Activated naive CD4-positive, alpha-beta T cell treated with anti-CD3 and anti-CD28 coated beads for 36 hours (primary cell): Measurements from ENCODE around the gene TUT1. TPM values are rescaled to one million over a fixed set of nuclear protein-coding genes. Genes with fewer than 3 reads are reported as not detected.

Source experiments
- CTCF ChIA-PET: fragments of 350-600 bp; sonication (Branson Sonifier 250); formaldehyde crosslinking; loops from one replicate; lab custom pipeline; 2021; ENCODE audit warnings: antibody characterized with exemption; lab: Charles Lee
- DNase-seq: peaks from one replicate; pipeline ENCODE4 v3.0.0-alpha.2; 2020
- H3K27ac Mint-ChIP-seq: one replicate; pipeline ENCODE4 v1.8.0; 2021; ENCODE audit warnings: mild to moderate bottlenecking, mixed read lengths
- H3K27me3 Mint-ChIP-seq: one replicate; pipeline ENCODE4 v1.8.0; 2021; ENCODE audit warnings: low read depth, mixed read lengths
- H3K36me3 Mint-ChIP-seq: one replicate; pipeline ENCODE4 v1.8.0; 2021; ENCODE audit warnings: low read depth, mixed read lengths
- H3K4me1 Mint-ChIP-seq: one replicate; pipeline ENCODE4 v1.8.0; 2021; ENCODE audit warnings: low read depth, mixed read lengths
- H3K4me3 Mint-ChIP-seq: one replicate; pipeline ENCODE4 v1.8.0; 2021; ENCODE audit warnings: mild to moderate bottlenecking, moderate library complexity, mixed read lengths
- H3K9me3 Mint-ChIP-seq: one replicate; pipeline ENCODE4 v1.8.0; 2021; ENCODE audit warnings: mixed read lengths
- intact Hi-C: fragments of 100-400 bp; cut with micrococcal nuclease; formaldehyde crosslinking; loops from one replicate; pipeline ENCODE4 v1.15.1; 2023
- total RNA-seq, 2 experiments: library from RNA; stranded (reverse); gene quantifications; one replicate each; pipeline ENCODE4 v1.2.3, GENCODE V29; 2021

Gene TUT1
- total RNA-seq, 2 experiments from 2014 or later, result 38.2 to 42.0 TPM

- DNase-seq, result peak; percentile 84
- CTCF ChIA-PET, result interaction anchor here (0.5 to 5.3 kb wide), 17 partner anchors 8 to 188 kb away, joined by 3 to 28 read pairs (median 4); partner anchors contain the start of genes C11orf98, CSKMT, MTA2 and TUT1
- H3K9me3 Mint-ChIP-seq, result no peaks in the 10 kb centered on the region
- H3K4me1 Mint-ChIP-seq, result peaks cover 54% of the 10 kb centered on the region
- H3K27me3 Mint-ChIP-seq, result no peaks in the 10 kb centered on the region
- intact Hi-C loops, result loop anchor here (1.0 to 5.0 kb wide), 5 partner anchors 9 to 160 kb away; partner anchors contain the start of genes B3GAT3, C11orf98, CSKMT and GANAB
- H3K36me3 Mint-ChIP-seq, result peaks cover 25% of the 10 kb centered on the region
- H3K4me3 Mint-ChIP-seq, result peak within 1 kb of the TSS; percentile 99
- H3K27ac Mint-ChIP-seq, result peak within 1 kb of the TSS; percentile 98
Measured at GRCh38 chr11:62612366-62613290, 21.3 kb upstream of the TUT1 start, which contains the start of the genes EML3 and ROM1. Gene EML3, minus strand, starts transcription at chr11:62612775. Its CDS starts 318 bp downstream, at chr11:62612457. Gene ROM1, plus strand, starts transcription at chr11:62613257. Its CDS starts 25 bp downstream, at chr11:62613282.

- Mint-ChIP-seq H3K4me1 (peaks cover 57% of the 10 kb centered on the region), H3K4me3 (peak overlapping the region; percentile 99), H3K9me3 (no peaks in the 10 kb centered on the region), H3K27ac (peak overlapping the region; percentile 98), H3K27me3 (no peaks in the 10 kb centered on the region), H3K36me3 (peaks cover 28% of the 10 kb centered on the region)
- intact Hi-C loops, result loop anchor here (1.0 to 5.0 kb wide), 6 partner anchors 9 to 160 kb away; partner anchors contain the start of genes B3GAT3, C11orf98, CSKMT and GANAB
- CTCF ChIA-PET, result interaction anchor here (0.7 to 5.3 kb wide), 15 partner anchors 9 to 311 kb away, joined by 3 to 28 read pairs (median 4); partner anchors contain the start of genes C11orf98, CSKMT, MTA2 and TUT1
- peak; percentile 74 for DNase-seq
Measured at GRCh38 chr11:62611705-62612365, 20.5 kb upstream of the TUT1 start.

GRCh38 chr11:62610814-62611704, 19.7 kb upstream of the TUT1 start:
- no peaks in the 10 kb centered on the region for H3K9me3 Mint-ChIP-seq
- CTCF ChIA-PET, result interaction anchor here (0.7 to 5.3 kb wide), 19 partner anchors 8 to 312 kb away, joined by 3 to 28 read pairs (median 4); partner anchors contain the start of genes C11orf98, CSKMT, MTA2 and TUT1
- no peak for DNase-seq
- H3K36me3 Mint-ChIP-seq, result peaks cover 30% of the 10 kb centered on the region
- no peaks in the 10 kb centered on the region for H3K27me3 Mint-ChIP-seq
- H3K4me1 Mint-ChIP-seq, result peaks cover 59% of the 10 kb centered on the region
- intact Hi-C loops, result loop anchor here (1.0 to 5.0 kb wide), 2 partner anchors 10 to 161 kb away; partner anchors contain the start of genes MTA2 and TAF6L
- peak overlapping the region; percentile 98 for H3K27ac Mint-ChIP-seq
- peak overlapping the region; percentile 99 for H3K4me3 Mint-ChIP-seq

GRCh38 chr11:62610403-62610802, 19.1 kb upstream of the TUT1 start:
- no peak for DNase-seq
- Mint-ChIP-seq H3K27me3 (no peaks in the 10 kb centered on the region), H3K9me3 (no peaks in the 10 kb centered on the region), H3K4me3 (peak overlapping the region; percentile 99), H3K27ac (peak overlapping the region; percentile 61), H3K36me3 (peaks cover 32% of the 10 kb centered on the region), H3K4me1 (peaks cover 60% of the 10 kb centered on the region)
- intact Hi-C loops, result loop anchor here (5.0 kb wide), 1 partner anchor 162 kb away; the partner anchor contains the start of gene TAF6L
- CTCF ChIA-PET, result interaction anchor here (0.6 to 5.3 kb wide), 8 partner anchors 9 to 131 kb away, joined by 3 to 28 read pairs (median 4); partner anchors contain the start of genes C11orf98, CSKMT, MTA2 and TUT1

- no peaks in the 10 kb centered on the region for H3K27me3 Mint-ChIP-seq
- H3K36me3 Mint-ChIP-seq, result peaks cover 43% of the 10 kb centered on the region
- CTCF ChIA-PET, result interaction anchor here (5.3 kb wide), 1 partner anchor 16 kb away, joined by 28 read pairs; the partner anchor contains the start of gene TUT1
- H3K4me1 Mint-ChIP-seq, result peaks cover 50% of the 10 kb centered on the region
- DNase-seq, result no peak
- H3K4me3 Mint-ChIP-seq, result no peak overlapping the region
- H3K9me3 Mint-ChIP-seq, result no peaks in the 10 kb centered on the region
- H3K27ac Mint-ChIP-seq, result no peak overlapping the region
- intact Hi-C loops, result no loop called here
Measured at GRCh38 chr11:62608776-62609175, 17.5 kb upstream of the TUT1 start.

- DNase-seq, result no peak
- intact Hi-C loops, result no loop called here
- Mint-ChIP-seq H3K9me3 (no peaks in the 10 kb centered on the region), H3K4me1 (peaks cover 51% of the 10 kb centered on the region), H3K36me3 (peaks cover 50% of the 10 kb centered on the region), H3K4me3 (no peak overlapping the region), H3K27ac (no peak overlapping the region), H3K27me3 (no peaks in the 10 kb centered on the region)
- CTCF ChIA-PET, result interaction anchor here (0.5 to 5.3 kb wide), 3 partner anchors 15 to 1747 kb away, joined by 3 to 28 read pairs (median 3); partner anchors contain the start of gene TUT1
Measured at GRCh38 chr11:62607714-62608113, 16.4 kb upstream of the TUT1 start.

GRCh38 chr11:62605902-62606301, 14.6 kb upstream of the TUT1 start:
- CTCF ChIA-PET, result no interaction called here
- H3K4me3 Mint-ChIP-seq, result no peak overlapping the region
- no peak overlapping the region for H3K27ac Mint-ChIP-seq
- H3K4me1 Mint-ChIP-seq, result peaks cover 44% of the 10 kb centered on the region
- intact Hi-C loops, result no loop called here
- no peak for DNase-seq
- H3K27me3 Mint-ChIP-seq, result no peaks in the 10 kb centered on the region
- peaks cover 51% of the 10 kb centered on the region for H3K36me3 Mint-ChIP-seq
- H3K9me3 Mint-ChIP-seq, result no peaks in the 10 kb centered on the region

- CTCF ChIA-PET, result interaction anchor here (1.2 kb wide), 1 partner anchor 14 kb away, joined by 3 read pairs; the partner anchor contains the start of gene TUT1
- Mint-ChIP-seq H3K4me3 (no peak overlapping the region), H3K9me3 (no peaks in the 10 kb centered on the region), H3K27ac (no peak overlapping the region), H3K27me3 (no peaks in the 10 kb centered on the region), H3K36me3 (peaks cover 53% of the 10 kb centered on the region), H3K4me1 (peaks cover 40% of the 10 kb centered on the region)
- intact Hi-C loops, result no loop called here
- no peak for DNase-seq
Measured at GRCh38 chr11:62605467-62605866, 14.1 kb upstream of the TUT1 start.

- CTCF ChIA-PET, result interaction anchor here (0.7 to 1.2 kb wide), 2 partner anchors 13 to 88 kb away, joined by 3 read pairs; partner anchors contain the start of gene TUT1
- intact Hi-C loops, result no loop called here
- no peaks in the 10 kb centered on the region for H3K9me3 Mint-ChIP-seq
- H3K27ac Mint-ChIP-seq, result no peak overlapping the region
- peaks cover 39% of the 10 kb centered on the region for H3K4me1 Mint-ChIP-seq
- DNase-seq, result no peak
- H3K27me3 Mint-ChIP-seq, result no peaks in the 10 kb centered on the region
- H3K4me3 Mint-ChIP-seq, result no peak overlapping the region
- peaks cover 58% of the 10 kb centered on the region for H3K36me3 Mint-ChIP-seq
Measured at GRCh38 chr11:62604460-62605120, 13.3 kb upstream of the TUT1 start.

- Mint-ChIP-seq H3K27me3 (no peaks in the 10 kb centered on the region), H3K27ac (peak overlapping the region; percentile 4), H3K4me1 (peaks cover 43% of the 10 kb centered on the region), H3K36me3 (peaks cover 58% of the 10 kb centered on the region), H3K9me3 (no peaks in the 10 kb centered on the region), H3K4me3 (no peak overlapping the region)
- intact Hi-C loops, result no loop called here
- CTCF ChIA-PET, result interaction anchor here (0.7 to 1.6 kb wide), 2 partner anchors 8 to 88 kb away, joined by 3 to 4 read pairs; no protein-coding TSS in a partner anchor
- DNase-seq, result no peak
Measured at GRCh38 chr11:62603776-62604299, 12.5 kb upstream of the TUT1 start.
